GM19035 (cell line): Measurements from ENCODE around the gene FCN3.
"Not testable (repeated sequence)": the region's sequence is repeated elsewhere in the genome, so short reads cannot be mapped to it uniquely, and the experiment has no call there.

Source experiments
- ATAC-seq: cut with Tn5 transposase; IDR thresholded peaks from one replicate; pipeline ENCODE4 v1.9.1; 2021; ENCODE audit not compliant: unreplicated experiment

The FCN3 gene

DNA sequence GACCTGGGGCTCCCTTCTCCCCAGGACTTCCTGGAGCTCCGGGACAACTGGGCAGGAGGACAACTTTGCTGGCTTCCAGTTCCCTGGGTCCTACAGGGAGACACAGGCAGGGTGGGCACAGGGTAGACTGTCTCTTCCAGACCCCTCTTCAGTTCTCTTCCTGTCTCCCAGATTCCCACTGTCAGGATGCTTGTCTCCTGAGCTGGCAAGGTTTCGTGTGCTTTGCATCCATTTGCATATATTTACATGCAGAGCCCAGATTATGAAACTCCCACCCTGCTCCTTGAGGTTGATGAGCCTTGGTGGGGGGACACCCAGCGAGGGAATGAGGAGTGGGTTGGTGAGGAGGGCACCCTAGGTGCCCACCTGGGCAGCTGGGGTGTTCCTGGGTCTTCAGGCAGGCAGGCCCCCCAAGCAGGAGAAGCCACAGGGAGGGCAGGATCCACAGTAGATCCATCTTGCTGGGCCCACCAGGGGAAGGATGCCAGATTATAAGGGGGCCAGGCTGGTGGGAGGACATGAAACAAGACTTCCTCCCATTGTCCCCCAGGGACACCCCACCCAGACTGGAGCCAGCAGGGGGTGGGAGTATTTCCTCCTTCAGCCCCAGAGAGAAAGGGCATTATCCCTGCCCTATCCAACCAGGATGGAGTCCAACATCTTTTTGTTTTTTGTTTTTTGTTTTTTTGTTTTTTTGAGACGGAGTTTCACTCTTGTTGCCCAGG lies at the start of gene FCN3:
Gene FCN3, minus strand, starts transcription at position 463 of the 725 bp plus-strand sequence. Its CDS starts 6 bp downstream, at position 457.
- ATAC-seq: no peak

GRCh38 chr1:27423709-27424108 lies 49.1 kb upstream of the FCN3 start:
- ATAC-seq: no peak

GRCh38 chr1:27418326-27419185 lies 43.9 kb upstream of the FCN3 start:
- peak; percentile 71 for ATAC-seq

- ATAC-seq: no peak
Measured at GRCh38 chr1:27417713-27418112, 43.1 kb upstream of the FCN3 start.

DNA sequence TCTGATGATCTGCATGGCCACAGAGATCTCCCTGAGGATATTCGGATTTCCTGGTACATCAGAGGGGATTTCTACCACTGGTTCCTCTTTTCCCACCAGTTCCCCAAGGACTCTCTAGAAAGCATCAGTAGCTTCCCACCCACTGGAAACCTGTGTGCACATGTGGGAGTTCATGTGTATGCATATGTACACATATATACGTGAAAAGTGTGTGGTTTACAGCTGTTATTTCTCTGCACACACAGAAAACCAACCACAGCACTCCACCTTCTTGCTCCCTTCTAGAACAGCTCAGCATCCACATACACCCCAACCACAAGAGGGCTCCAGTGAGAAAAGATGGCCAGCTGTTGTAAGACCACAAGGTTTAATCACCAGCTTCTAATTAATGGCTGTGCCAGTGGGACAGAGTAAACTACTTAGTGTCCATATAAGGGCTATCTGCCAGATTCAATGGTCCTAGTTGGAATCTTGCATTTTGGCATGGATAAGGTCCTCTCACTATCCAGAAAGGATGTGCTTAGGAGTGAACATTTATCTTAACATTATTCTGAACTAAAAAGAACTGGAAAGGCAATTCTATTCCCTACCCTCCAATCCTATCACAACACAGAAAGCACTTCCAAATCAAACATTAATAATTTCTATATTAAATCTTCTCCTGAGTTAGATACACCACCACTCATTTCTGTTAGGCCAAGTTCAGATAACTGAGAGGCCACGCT lies 41.9 kb upstream of the FCN3 start:
- ATAC-seq: no peak

DNA sequence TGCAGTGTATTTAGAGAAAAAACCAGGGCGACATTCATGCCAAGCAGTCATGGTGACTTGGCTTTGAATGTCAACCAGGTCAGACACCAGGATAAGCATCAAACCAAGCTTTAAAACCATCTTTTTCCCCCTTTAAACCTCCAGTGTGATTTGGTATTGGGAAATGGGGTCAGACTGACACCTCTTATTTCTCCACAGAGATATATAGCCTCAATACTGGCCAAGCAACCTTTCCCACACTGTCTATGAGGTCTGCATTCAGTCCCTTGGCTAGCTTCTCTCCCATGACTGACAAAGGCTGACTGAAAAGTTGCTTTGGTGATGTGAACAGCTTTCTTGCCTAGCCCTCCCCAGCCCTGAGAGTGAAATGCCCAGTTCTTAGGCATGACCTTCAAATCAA lies 39.5 kb upstream of the FCN3 start:
- no peak for ATAC-seq

DNA sequence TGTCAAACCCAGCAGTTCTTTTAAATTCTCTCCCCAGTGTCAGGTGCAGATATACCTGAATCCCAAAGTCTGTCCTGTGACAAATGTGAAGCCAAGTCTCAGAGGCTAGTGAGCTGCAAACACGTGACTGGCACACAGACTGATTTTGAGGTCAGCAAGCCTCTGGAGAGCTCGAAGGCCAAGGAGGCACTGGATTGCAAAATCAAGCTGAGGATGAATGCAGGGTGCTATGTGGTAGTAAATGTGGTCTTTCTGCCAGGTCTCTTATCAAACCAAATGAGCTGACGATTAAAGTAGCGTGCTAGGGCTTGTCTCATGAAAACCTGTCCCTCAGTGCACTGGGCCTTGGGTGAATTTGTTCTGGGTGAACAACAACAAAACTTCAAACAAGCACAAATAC lies 38.4 kb upstream of the FCN3 start:
- ATAC-seq: no peak

DNA sequence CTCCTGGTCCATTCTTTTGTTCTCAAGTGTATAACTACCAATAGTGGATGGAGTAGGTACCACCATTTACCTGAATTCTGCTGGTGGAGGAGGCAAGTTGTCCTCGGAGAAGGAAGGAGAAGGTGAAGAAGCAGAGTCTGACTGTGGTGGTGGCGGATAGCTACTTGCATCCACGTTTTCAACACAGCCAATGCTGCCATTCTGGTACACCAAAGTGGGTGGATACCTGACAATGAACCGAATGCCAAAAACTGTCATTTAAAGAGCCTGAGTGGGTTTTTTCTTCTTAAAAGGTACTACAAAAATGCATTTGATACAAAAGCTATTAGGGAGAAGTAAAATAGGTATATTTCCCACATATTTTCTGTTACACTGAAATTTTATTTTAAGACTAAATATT lies 37.9 kb upstream of the FCN3 start:
- no peak for ATAC-seq

GRCh38 chr1:27410709-27411108 lies 36.1 kb upstream of the FCN3 start:
- no peak for ATAC-seq

DNA sequence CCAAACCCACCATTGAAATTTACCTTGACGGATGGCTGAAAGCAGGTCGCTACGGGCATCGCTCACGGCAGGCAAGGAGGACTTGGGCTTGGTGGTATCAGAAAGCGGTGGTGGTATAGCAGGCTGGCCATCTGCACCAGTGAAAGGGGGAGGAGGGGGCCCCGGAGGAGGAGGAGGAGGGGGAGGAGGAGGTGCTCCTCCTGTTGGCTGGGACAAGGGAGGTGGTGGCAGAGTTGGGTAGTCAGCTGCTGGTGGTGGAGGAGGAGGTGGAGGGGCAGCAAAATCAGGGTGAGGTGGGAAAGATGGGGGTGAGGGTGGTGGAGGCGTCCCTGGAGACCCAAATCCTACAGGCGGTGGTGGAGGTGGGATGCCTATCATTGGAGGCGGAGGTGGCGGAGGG lies 35.0 kb upstream of the FCN3 start:
- ATAC-seq: no peak

DNA sequence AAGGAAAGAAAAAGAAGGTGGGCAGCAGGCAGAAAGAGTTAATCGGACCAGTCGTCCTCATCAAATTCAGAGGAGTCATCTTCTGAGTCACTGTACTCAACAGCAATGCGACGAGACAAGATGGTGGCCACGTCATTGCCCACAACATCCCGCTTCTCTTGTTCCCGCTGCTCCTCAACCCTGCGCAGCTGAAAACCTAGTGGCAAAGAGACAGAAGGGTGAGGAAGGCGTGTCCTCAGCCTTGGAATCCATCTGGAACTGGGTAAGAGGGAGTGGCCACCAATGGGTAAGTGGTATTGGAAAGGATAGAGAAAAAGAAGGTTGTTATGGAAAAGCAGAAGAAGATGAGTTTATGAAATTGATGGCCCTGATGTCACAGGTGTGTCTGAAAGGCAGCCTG lies 33.5 kb upstream of the FCN3 start:
- ATAC-seq: no peak

- ATAC-seq: not testable (repeated sequence)
Measured at GRCh38 chr1:27406791-27407190, 32.2 kb upstream of the FCN3 start.

DNA sequence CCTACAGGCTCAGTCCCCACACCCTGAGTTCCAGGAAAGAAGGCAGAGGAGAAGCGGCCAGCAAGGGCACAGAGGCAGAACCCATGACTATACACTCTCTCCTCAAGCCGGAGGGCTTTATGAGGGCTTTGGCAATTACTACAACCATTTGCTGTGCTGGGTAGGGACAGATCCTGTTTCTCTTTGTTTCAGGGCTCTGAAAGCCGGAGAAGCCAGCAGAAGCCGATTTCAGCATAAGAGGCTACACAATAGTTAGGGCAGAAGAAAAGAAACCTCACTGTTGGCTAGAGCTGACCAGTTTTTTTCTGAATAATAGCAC lies 31.7 kb upstream of the FCN3 start:
- ATAC-seq: no peak

DNA sequence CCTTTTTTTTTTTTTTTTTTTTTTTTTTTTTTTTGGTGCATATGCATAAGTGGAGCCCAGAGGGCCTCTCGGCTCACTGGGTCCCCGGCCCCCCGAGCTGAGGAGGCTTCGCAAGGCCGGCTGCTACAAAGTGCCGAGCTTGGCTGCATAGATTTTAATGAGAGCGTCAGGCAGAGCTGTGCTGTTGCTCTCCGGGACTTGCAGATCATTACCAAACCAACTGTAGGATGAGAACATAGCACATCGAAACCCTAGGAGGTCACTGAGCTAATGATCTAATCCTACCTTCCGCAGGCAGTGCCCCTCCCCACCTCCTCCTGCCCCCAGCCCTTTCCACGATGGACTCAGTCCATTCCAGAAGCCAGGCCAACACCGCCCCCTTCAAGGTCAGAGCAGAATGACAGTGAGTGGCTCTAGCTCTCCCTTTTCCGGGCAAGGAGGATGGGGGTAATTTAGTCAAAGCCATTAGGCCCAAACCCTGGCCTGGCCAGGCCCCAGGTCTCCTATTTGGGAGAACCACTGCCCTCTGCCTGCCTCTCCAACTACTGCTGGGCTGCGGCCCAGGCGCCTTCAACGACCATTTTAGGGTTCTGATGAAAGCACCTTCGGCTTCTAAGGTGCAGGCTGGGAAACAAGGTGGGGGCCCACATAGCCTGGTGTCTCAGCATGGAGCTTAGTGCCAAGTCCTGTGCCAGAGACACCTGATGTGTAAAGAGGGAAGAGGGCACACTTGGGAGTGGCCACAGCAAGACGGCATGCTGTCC lies 31.2 kb upstream of the FCN3 start:
- not testable (repeated sequence) for ATAC-seq

DNA sequence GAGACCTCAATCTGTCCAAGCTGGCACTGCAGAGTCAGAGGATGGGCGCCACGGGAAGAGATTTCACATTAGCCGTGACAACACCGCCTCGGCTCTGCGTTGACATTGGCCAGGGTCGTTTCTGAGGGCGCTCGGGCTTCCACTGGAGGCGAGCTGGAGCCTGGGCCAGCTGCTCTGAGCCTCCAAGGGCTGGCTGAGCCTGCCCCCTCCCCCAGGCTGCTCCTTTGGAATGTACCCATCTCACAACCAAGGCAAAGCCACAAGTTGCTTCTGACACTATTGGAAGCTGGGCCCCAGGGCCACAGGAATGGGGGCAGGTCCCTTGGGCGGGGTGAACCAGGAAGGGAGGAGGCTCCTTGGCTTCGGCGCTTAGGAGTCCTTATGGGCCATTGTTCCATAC lies 30.4 kb upstream of the FCN3 start:
- no peak for ATAC-seq

DNA sequence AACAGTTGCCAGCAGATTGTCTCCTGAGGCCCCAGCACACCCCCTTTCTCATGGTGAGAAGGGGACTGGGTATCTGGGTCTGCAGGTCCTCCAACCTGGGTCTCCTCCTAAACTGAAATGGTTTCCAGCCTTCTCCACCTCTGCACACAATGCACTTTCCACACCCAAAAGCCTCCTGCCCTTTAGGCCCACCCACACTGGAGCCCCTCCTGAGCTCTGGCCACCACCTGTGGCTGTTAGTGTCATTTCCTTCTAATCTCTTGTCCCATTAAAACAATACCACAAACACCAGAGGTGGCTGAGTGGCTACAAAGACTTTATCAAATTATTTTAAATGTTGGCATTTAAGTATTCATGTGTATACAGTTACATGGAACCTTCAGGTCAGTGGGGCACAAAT lies 29.3 kb upstream of the FCN3 start:
- ATAC-seq: no peak

- no peak for ATAC-seq
Measured at GRCh38 chr1:27403065-27403726, 28.6 kb upstream of the FCN3 start.

DNA sequence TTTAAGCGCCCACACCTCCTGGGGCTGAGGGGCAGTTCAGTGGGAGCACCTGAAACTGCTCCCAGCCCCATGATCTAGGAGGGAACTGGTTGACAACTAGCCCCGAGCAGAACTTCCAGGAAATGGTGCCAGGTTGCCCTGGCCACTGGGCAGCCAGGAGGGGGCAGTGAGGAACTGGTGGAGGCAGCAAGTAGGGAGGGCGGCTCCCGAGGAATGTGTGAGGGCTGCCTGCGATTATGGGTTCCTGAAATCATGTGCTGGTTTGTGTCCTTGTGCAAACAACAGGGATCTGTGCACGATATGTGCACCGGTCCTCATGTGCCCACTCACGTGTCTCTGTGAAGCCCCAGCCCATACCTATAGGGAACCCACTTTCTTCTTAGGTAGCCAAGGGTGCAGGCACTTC lies 27.7 kb upstream of the FCN3 start:
- no peak for ATAC-seq

DNA sequence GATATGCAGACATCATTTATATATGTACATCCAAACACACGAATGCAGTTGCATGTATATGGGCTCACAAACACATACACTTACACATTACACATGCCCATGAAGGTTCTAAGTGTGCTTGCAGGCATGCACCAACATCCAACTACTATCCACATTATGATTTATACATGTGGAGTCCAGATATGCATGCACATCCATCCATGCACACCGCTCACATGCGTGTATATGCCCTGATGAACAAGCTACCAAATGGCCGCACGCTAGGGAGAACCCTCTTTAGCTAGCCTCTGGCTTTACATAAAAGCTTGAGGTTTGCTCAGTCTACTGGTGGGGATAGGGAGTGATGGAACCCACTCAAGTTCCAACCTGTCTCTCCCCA lies 26.3 kb upstream of the FCN3 start:
- no peak for ATAC-seq

DNA sequence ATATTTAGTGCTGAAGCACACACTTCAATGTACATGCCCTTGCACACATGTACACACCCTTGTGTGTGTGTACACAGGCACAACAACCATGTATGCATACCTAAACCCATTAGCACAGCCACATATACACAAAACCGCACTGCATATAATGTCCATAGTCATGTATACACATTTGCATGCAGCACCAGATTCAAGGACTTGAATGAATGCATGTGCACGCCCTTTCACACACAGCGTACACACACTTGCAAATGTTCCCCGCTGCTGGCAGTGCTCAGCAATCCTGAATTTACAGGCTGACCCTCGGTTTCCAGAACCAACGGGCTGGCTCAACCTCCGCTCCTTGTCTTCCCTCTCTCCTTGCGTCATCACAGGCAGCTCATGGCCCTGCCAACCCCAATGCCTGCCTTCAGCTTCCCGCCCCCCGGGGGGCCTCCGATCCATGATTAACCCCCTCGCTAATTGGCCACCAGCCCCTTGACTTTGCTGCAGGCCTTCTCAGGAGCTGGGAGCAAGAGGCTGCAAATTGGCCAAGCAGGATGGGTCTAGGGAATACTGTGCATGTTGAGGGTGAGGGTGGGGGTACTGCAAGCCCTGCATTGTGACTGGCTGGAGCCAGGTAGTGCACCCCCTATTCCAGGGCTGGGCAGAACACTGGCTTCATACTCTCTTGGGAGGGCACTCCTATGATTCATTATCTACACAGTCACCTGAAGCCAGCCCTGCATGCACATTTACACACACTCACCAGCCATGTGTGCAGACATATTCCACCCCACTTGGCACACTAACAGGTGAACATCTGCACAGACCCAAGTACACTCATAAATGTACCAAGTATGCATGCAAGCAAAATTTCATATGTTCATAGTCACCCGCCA lies 25.7 kb upstream of the FCN3 start:
- ATAC-seq: no peak
